Measurements from ENCODE around the gene SFSWAP. TPM values are rescaled to one million over a fixed set of nuclear protein-coding genes. Genes with fewer than 3 reads are reported as not detected.

SFSWAP gene
- polyA plus RNA-seq, 1 donor from 2014 or later: 56.6 TPM

DNA sequence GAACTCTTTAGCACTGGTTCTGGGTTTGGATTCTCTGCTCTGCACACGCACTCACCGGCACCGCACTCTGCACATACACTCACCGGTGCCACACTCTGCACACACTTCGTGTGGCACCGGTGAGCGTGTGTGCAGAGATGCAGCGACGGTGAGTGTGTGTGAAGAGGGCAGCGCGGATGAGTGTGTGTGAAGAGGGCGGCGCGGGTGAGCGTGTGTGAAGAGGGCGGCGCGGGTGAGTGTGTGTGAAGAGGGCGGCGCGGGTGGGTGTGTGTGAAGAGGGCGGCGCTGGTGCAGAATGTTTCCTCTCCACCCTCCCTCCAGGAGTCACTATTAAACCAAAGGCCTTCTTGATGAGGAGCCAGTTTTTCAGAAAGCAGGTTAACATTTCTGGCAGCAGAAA is 68.1 kb downstream of the SFSWAP start:
- H3K4me3 ChIP-seq (ENCODE audit: low read length): no peak overlapping the region

DNA sequence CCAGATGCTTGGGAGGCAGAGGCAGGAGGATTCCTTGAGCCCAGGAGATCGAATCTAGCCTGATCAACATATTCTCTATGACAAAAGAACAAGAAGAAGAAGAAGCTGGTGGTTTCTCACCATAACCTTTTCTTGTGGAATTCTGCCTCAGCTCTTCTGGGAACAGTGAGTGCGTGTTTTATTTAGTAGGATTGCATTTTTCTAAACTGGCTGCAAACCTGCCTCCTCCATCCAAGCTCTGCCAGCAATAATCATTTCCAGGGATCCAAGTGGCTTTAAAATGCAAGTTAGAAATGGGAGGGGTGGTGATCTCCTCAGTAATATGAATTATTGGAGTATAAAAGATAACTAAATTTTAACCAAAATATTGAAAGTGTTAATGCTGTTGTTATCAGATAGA is 71.2 kb downstream of the SFSWAP start:
- no peaks in the 10 kb centered on the region for H3K27me3 ChIP-seq (ENCODE audit: insufficient read depth, low read depth, low read length)
- no peaks in the 10 kb centered on the region for H3K36me3 ChIP-seq (ENCODE audit: insufficient read depth, low read length)
- H3K9me2 ChIP-seq (ENCODE audit: insufficient read depth, low read length): no peaks in the 10 kb centered on the region
- no peaks in the 10 kb centered on the region for H3K79me2 ChIP-seq (replicated peaks; ENCODE audit: insufficient read depth, low read length)
- no peaks in the 10 kb centered on the region for H3F3A ChIP-seq (ENCODE audit: insufficient read depth, low read length, poor library complexity, severe bottlenecking)
- no peak for TF ChIP-seq TAF1 (IDR thresholded peaks at IDR 0.05; ENCODE audit: low read depth)
- TF ChIP-seq REST (IDR thresholded peaks at IDR 0.05; ENCODE audit: borderline replicate concordance): no peak
- no peak for TF ChIP-seq EZH2 (IDR thresholded peaks at IDR 0.05; ENCODE audit: borderline replicate concordance, insufficient read depth, low read length, poor library complexity, severe bottlenecking)
- TF ChIP-seq RAD21 (conservative IDR thresholded peaks at IDR 0.05): no peak
- TF ChIP-seq MXI1 (conservative IDR thresholded peaks at IDR 0.05; ENCODE audit: poor library complexity, severe bottlenecking): no peak
- TF ChIP-seq SMC3 (conservative IDR thresholded peaks at IDR 0.05; ENCODE audit: poor library complexity): no peak
- no peak for TF ChIP-seq POLR2AphosphoS5 (IDR thresholded peaks at IDR 0.05)
- TF ChIP-seq, protein P1, sequence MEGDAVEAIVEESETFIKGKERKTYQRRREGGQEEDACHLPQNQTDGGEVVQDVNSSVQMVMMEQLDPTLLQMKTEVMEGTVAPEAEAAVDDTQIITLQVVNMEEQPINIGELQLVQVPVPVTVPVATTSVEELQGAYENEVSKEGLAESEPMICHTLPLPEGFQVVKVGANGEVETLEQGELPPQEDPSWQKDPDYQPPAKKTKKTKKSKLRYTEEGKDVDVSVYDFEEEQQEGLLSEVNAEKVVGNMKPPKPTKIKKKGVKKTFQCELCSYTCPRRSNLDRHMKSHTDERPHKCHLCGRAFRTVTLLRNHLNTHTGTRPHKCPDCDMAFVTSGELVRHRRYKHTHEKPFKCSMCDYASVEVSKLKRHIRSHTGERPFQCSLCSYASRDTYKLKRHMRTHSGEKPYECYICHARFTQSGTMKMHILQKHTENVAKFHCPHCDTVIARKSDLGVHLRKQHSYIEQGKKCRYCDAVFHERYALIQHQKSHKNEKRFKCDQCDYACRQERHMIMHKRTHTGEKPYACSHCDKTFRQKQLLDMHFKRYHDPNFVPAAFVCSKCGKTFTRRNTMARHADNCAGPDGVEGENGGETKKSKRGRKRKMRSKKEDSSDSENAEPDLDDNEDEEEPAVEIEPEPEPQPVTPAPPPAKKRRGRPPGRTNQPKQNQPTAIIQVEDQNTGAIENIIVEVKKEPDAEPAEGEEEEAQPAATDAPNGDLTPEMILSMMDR (IDR thresholded peaks at IDR 0.05; ENCODE audit: poor library complexity, severe bottlenecking): no peak
- no peak for TF ChIP-seq EP300 (conservative IDR thresholded peaks at IDR 0.05; ENCODE audit: poor library complexity, severe bottlenecking)
- no peak overlapping the region for H3K4me2 ChIP-seq (ENCODE audit: low read length)
- no peak overlapping the region for H3K27ac ChIP-seq (ENCODE audit: low read length)
- no peaks in the 10 kb centered on the region for H4K20me1 ChIP-seq (ENCODE audit: insufficient read depth)
- no peak overlapping the region for H3K9ac ChIP-seq (ENCODE audit: low read length)
- no peaks in the 10 kb centered on the region for H3K9me3 ChIP-seq (ENCODE audit: low read length)
- H2AFZ ChIP-seq (ENCODE audit: low read depth, low read length): no peak overlapping the region
- no peak overlapping the region for H3K4me3 ChIP-seq (ENCODE audit: low read length)

More for the DNA sequence above, 68.1 kb downstream of the SFSWAP start:
- Histone ChIP-seq H3F3A (ENCODE audit: insufficient read depth, low read length, poor library complexity, severe bottlenecking) (no peaks in the 10 kb centered on the region), H3K27me3 (ENCODE audit: insufficient read depth, low read depth, low read length) (no peaks in the 10 kb centered on the region), H3K4me2 (ENCODE audit: low read length) (no peak overlapping the region), H3K27ac (ENCODE audit: low read length) (no peak overlapping the region), H3K9ac (ENCODE audit: low read length) (no peak overlapping the region), H4K20me1 (ENCODE audit: insufficient read depth) (no peaks in the 10 kb centered on the region), H3K9me2 (ENCODE audit: insufficient read depth, low read length) (no peaks in the 10 kb centered on the region), H3K9me3 (ENCODE audit: low read length) (no peaks in the 10 kb centered on the region), H3K36me3 (ENCODE audit: insufficient read depth, low read length) (no peaks in the 10 kb centered on the region), H3K79me2 (replicated peaks; ENCODE audit: insufficient read depth, low read length) (no peaks in the 10 kb centered on the region), H2AFZ (ENCODE audit: low read depth, low read length) (no peak overlapping the region)
- TF ChIP-seq EZH2 (IDR thresholded peaks at IDR 0.05; ENCODE audit: borderline replicate concordance, insufficient read depth, low read length, poor library complexity, severe bottlenecking): no peak
- no peak for TF ChIP-seq EP300 (conservative IDR thresholded peaks at IDR 0.05; ENCODE audit: poor library complexity, severe bottlenecking)
- TF ChIP-seq TAF1 (IDR thresholded peaks at IDR 0.05; ENCODE audit: low read depth): no peak
- TF ChIP-seq MXI1 (conservative IDR thresholded peaks at IDR 0.05; ENCODE audit: poor library complexity, severe bottlenecking): no peak
- no peak for TF ChIP-seq RAD21 (conservative IDR thresholded peaks at IDR 0.05)
- TF ChIP-seq POLR2AphosphoS5 (IDR thresholded peaks at IDR 0.05): no peak
- TF ChIP-seq REST (IDR thresholded peaks at IDR 0.05; ENCODE audit: borderline replicate concordance): no peak
- TF ChIP-seq, protein P1 (IDR thresholded peaks at IDR 0.05; ENCODE audit: poor library complexity, severe bottlenecking): no peak

Measured in neural cell (in vitro differentiated cells).